ENCODE measurements around the gene TERT.

Gene TERT

DNA sequence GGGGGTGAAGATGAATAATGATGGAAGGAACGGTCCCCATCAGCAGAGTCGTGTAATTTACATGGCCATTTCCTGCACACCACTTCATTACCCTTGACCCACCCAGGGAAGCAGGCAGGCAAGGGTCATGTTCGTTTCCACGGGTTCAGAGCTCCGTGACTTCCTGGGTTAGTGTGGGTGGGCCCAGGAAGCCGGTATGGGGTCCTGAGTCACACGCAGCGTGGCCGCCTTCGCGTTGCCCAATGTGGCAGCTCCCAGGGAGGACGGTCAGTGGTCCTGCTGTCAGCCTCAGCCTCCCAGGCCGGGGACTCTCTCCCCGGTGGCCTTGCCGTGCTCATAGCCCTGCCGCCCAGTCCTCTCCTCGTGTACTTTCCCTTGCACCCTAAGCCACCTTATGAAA, 5.1 kb upstream of the TERT start:
- no peak for DNase-seq (ENCODE audit: low read depth)

DNA sequence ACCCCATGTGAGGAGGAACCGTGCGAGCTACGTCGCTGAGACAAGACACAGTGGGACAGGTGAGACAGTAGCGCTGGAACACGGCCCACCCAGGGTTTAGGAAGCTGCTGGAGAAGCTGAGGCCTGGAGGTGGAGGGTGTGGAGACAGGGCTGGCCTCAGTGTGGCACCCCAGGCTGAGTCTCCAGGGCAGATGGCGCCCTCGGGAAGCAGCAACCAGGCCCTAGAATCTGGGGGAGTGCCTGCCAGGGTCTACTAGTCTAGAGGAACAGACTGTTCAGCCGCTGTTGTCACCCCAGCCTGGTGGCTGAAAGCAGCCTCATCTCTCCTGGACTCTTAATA, 4.6 kb upstream of the TERT start:
- TF ChIP-seq, protein P1, sequence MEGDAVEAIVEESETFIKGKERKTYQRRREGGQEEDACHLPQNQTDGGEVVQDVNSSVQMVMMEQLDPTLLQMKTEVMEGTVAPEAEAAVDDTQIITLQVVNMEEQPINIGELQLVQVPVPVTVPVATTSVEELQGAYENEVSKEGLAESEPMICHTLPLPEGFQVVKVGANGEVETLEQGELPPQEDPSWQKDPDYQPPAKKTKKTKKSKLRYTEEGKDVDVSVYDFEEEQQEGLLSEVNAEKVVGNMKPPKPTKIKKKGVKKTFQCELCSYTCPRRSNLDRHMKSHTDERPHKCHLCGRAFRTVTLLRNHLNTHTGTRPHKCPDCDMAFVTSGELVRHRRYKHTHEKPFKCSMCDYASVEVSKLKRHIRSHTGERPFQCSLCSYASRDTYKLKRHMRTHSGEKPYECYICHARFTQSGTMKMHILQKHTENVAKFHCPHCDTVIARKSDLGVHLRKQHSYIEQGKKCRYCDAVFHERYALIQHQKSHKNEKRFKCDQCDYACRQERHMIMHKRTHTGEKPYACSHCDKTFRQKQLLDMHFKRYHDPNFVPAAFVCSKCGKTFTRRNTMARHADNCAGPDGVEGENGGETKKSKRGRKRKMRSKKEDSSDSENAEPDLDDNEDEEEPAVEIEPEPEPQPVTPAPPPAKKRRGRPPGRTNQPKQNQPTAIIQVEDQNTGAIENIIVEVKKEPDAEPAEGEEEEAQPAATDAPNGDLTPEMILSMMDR (conservative IDR thresholded peaks at IDR 0.05; ENCODE audit: low read depth, low read length) = no peak
- no peak for DNase-seq (ENCODE audit: low read depth)
- H3K4me3 ChIP-seq (ENCODE audit: low read length) = no peak overlapping the region

More for the DNA sequence above, 5.1 kb upstream of the TERT start:
- H3K4me3 ChIP-seq (ENCODE audit: low read length) = no peak overlapping the region
- TF ChIP-seq, protein P1 (conservative IDR thresholded peaks at IDR 0.05; ENCODE audit: low read depth, low read length) = no peak

DNA sequence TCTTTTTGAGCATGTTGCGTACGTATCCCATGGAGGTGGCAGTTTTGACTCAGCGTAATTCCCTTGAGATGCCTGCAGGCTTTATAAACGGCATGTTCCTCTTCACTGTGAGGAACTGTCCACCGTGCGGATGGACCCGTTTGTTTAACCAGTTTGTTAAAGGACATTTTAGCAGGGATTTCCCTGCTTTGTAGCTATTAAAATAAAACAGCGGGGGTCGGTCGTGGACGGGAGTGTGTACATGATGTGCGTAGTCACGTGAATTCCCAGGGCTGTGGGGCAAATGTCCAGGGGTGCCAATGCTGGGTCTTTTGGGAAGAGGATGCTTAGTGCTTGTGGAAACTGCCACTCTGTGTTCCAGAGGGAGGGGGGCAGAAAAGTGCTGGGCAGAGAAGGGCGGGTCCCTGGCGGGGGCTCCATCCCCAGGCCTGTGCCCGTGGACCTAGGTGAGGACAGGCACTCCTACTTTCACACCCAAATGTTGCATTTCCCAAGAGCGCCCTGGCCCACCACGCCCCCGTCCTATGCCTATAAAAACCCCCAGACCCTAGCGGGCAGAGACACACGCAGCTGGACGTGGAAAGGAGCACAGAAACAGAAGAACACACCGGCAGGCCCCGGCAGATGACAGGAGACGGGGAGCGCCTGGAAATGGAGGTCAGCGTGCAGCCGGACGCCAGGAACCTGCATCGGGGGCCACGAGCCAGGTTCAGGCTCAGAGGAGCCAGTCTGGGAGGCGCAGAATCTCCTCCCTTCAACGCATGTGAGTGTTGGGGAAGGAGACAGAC, 4.0 kb upstream of the TERT start:
- DNase-seq (ENCODE audit: low read depth) = no peak
- TF ChIP-seq, protein P1 (conservative IDR thresholded peaks at IDR 0.05; ENCODE audit: low read depth, low read length) = no peak

DNA sequence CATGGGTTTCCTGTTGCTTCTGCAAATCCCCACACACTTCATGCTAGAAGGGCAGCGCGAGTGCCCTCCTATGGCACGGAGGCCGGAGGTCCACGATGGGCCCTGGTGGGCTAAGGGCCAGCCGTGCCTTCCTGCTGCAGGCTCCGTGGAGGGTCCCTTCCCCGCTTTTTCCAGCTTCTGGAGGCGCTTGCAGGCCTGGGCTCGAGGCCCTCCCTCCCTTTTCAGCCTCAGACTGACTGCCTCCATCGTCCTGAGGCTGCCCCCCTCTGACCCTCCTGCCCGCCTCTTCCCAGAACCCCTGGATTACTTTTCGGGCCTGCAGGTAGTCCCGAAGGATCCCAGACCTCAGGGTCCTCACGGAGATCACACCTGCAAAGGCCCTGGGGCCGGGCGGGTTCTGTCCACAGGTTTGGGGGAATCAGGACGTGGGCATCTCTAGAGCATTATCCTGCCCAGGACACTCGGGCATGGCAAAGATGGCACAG, 3.2 kb upstream of the TERT start:
- TF ChIP-seq, protein P1 (conservative IDR thresholded peaks at IDR 0.05; ENCODE audit: low read depth, low read length) = no peak
- no peak for DNase-seq (ENCODE audit: low read depth)
- H3K4me3 ChIP-seq (ENCODE audit: low read length) = no peak overlapping the region

More for the DNA sequence above, 4.0 kb upstream of the TERT start:
- H3K4me3 ChIP-seq (ENCODE audit: low read length) = no peak overlapping the region

DNA sequence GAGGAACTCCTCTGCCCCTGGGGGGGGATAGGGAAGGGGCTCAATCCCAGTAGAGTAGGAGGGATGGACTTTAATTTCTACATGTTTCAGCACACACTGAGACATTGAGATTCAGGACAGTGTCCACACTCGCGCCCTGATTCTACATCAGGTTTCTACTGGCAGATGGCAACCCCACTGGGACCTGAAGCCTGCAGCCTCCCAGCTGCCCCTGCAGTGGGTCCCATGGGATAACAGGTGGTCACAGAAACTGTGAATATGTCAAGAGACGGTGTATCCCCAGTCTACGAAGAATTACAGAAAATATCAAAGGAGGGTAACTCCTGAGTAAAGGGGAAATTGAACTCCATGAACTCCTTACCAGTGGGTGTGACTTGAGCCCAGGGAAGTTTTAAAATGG, 2.4 kb upstream of the TERT start:
- TF ChIP-seq, protein P1 (conservative IDR thresholded peaks at IDR 0.05; ENCODE audit: low read depth, low read length) = no peak
- H3K4me3 ChIP-seq (ENCODE audit: low read length) = no peak overlapping the region
- no peak for DNase-seq (ENCODE audit: low read depth)

DNA sequence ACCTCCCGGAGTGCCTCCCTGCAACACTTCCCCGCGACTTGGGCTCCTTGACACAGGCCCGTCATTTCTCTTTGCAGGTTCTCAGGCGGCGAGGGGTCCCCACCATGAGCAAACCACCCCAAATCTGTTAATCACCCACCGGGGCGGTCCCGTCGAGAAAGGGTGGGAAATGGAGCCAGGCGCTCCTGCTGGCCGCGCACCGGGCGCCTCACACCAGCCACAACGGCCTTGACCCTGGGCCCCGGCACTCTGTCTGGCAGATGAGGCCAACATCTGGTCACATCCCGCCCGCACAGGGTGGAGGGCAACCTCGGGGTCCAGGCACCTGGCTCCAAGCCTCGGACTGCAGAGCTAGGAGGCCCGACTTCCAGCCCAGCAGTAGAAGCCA, 776 bp upstream of the TERT start:
- no peak overlapping the region for H3K4me3 ChIP-seq (ENCODE audit: low read length)
- TF ChIP-seq, protein P1 (conservative IDR thresholded peaks at IDR 0.05; ENCODE audit: low read depth, low read length) = no peak
- no peak for DNase-seq (ENCODE audit: low read depth)

DNA sequence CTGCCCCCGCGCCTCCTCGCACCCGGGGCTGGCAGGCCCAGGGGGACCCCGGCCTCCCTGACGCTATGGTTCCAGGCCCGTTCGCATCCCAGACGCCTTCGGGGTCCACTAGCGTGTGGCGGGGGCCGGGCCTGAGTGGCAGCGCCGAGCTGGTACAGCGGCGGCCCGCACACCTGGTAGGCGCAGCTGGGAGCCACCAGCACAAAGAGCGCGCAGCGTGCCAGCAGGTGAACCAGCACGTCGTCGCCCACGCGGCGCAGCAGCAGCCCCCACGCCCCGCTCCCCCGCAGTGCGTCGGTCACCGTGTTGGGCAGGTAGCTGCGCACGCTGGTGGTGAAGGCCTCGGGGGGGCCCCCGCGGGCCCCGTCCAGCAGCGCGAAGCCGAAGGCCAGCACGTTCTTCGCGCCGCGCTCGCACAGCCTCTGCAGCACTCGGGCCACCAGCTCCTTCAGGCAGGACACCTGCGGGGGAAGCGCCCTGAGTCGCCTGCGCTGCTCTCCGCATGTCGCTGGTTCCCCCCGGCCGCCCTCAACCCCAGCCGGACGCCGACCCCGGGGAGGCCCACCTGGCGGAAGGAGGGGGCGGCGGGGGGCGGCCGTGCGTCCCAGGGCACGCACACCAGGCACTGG, 548 bp downstream of the TERT start:
- TF ChIP-seq, protein P1 (conservative IDR thresholded peaks at IDR 0.05; ENCODE audit: low read depth, low read length) = no peak
- no peak for DNase-seq (ENCODE audit: low read depth)
- no peak overlapping the region for H3K4me3 ChIP-seq (ENCODE audit: low read length)
